GM21390 (cell line): Measurements from ENCODE around the gene KRTAP2-2.

Source experiments
- ATAC-seq: cut with Tn5 transposase; IDR thresholded peaks from one replicate; pipeline ENCODE4 v1.9.1; 2021; ENCODE audit not compliant: unreplicated experiment

Gene KRTAP2-2

DNA sequence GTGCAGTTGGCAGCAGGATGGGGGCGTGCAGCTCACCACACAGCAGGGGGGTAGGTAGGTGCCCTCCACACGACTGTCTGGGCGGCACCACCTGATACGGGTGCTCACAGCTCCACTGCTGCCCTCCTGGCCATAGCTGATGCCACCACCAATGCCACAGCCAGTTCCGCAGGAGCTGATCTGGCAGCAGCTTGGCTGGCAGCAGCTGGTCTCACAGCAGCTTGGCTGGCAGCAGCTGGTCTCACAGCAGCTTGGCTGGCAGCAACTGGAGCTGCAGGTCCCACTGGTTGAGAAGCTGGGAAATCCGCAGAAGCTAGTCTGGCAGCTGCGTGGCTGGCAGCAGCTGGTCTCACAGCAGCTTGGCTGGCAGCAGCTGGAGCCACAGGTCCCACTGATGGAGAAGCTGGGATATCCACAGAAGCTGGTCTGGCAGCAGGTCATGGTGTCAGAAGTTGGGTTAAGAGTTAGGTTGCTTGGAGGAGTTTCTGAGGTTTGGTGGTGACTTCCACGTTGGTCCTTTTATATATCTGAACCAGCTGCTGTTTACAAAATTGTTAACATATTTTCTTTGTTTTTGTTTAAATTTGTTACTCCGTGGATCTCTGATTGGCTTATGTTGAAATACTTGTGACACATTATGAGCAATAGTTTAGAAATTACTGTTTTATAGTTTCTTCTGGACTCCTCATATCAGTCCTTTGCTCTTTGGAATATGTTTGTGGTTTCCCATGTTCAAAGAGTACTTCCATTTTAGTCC lies 28.1 kb downstream of the KRTAP2-2 start, which contains the start of gene KRTAP1-5:
TSS of gene KRTAP1-5 (minus strand) at position 494 of the 757 bp plus-strand sequence. CDS start at position 441, 53 bp downstream.
- ATAC-seq = no peak

DNA sequence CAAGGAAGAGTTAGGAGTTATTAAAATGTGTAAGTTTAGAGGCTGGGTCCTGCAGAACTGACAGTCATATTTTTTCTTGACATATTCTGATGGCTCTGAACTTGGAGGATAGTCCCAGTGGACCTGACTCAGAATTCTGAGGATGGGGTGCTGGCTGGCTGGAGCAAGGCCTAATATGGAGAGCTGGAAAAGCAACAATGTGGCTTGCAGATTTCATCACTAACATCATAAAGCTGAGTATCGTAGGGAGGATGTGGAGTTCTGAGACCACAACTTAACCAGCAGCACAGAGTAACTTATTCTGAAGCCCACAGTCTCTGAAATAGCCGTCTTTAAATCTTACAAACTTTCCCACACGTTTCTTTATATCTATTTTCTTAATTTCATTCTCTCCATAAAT lies 30.3 kb downstream of the KRTAP2-2 start:
- no peak for ATAC-seq

DNA sequence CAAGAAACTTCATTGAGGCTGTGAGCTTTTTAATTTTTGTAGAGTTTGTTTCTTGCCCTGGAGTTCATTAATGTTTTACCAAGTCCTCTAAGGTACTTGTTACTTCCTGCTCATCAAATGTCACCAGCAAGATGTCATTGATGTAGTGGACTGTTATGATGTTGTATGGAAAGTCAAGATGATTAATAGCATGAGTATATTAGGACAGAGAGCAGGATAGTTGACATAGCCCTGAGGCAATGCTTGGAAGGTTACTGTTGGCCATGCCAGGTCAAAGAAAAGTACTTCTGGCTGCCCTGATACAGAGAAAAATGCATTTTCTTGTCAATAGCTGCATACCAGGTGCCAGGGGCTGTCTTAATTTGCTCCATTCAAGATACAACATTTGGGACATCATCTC lies 34.7 kb downstream of the KRTAP2-2 start:
- ATAC-seq = no peak

DNA sequence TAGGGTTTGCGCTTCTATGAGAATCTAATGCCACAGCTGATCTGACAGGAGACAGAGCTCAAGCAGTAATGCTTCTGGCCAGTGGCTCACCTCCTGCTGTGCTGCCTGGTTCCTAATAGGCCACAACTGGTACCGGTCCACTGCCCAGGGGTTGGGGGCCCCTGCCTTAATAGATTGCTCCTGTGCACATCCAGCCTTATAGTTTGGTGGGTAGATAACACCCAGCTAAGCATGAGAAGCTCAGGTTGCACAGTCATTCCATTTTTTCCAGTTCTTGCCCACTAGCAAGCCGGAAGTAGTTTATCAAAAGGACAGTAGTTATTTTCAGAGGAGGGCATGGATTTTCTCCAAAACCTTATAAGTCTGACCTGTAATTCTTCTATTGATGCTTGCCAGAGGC lies 35.6 kb downstream of the KRTAP2-2 start:
- no peak for ATAC-seq

DNA sequence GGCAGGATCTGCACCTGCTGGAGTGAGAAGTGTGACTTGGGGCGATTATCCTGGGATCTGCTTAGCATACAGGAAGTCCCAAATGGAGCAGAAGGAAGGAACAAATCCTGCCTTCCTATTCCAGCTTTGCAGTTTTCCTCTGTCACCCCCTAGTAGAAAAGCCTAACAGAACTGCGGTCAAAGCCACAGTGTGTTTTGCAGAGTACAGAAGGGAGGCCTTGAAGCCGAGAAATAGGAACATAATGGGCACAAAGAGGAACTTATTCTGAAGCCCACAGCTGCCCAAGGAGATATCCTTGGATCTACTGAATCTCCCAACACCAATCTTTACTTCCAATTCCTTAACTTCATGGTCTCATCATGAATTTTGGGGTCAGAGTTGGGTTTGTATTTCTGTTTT lies 36.5 kb downstream of the KRTAP2-2 start:
- ATAC-seq = no peak

DNA sequence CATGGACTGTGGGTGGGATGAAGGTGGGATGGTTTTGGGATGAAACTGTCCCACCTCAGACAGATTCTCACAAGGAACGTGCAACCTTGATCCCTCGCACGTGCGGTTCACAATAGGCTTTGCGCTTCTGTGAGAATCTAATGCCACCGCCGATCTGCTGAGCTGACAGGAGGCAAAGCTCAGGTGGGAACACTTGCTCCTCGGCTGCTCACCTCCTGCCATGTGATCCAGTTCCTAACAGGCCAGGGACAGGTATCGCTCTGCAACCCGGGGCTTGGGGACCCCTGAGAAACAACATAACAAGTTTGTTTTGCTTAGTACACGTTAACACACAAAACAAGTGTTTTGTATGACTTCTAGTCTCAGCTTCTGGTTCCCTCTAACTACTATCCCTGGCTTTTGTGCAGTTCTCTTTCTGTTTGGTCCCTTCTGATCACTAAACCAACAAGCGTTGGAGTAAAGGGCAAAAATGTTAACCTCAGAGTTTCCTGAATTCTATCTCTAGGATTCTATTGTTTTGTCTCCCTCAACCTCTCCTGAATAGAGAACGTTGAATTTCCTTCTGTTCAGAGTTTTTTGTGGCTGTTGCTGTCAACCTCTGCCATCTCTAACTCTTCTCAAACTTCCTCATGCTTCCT lies 38.3 kb downstream of the KRTAP2-2 start:
- no peak for ATAC-seq

DNA sequence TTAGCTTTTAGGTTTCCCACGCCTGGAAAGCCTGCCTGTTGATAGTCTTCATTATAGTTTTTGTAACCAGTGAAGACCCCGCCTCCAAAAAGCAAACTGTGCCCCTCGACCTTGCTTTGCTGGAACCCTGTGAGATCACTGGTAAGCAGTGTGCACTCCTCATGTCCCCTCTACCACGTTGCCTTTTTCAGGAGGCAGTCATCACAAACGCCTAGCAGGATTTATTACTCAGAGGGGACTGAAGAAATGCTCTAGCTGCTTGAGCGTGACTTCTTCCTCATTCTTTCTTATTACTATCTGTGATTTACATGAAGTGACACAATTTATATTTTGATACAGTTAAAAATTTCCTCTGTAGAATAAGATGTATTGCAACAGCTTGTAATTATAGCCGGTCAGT lies 39.6 kb downstream of the KRTAP2-2 start:
- ATAC-seq = no peak

DNA sequence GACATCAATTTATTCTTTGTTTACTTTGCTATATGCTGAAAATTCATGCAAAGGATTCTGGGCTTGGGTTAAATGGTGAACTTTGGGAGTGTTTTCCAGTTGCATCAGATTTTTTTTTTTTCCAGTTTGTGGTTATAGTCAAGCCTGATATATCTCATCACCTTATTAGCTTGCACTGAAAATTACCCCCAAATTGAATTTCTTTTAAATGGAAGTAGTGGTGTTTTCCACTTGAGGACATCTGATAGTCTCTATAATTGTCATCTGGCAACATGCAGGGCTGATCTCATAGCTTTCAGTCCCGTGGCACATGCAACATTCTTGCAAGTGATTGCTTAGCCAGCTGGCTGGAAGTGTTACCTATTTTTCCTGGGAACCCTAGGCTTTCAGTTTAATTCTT lies 41.4 kb downstream of the KRTAP2-2 start:
- no peak for ATAC-seq

DNA sequence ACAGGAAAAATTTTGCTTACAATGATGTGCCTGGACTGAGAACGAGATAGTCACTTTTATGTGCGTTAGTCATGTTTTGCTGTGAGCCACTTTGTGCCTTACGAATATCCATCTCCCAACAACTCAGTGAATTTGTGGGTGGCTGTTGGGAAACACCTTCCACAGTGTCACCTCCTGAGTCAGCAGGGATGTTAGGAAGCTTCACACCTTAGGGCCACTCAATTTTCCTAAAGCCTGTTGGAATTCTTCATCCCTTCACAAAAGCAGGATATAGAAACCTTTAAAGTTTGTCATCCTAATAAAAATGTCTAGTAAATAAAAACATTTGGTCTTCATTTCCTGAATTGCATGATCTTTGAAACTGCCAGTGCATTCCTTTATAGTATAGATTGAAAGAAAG lies 41.8 kb downstream of the KRTAP2-2 start:
- no peak for ATAC-seq

DNA sequence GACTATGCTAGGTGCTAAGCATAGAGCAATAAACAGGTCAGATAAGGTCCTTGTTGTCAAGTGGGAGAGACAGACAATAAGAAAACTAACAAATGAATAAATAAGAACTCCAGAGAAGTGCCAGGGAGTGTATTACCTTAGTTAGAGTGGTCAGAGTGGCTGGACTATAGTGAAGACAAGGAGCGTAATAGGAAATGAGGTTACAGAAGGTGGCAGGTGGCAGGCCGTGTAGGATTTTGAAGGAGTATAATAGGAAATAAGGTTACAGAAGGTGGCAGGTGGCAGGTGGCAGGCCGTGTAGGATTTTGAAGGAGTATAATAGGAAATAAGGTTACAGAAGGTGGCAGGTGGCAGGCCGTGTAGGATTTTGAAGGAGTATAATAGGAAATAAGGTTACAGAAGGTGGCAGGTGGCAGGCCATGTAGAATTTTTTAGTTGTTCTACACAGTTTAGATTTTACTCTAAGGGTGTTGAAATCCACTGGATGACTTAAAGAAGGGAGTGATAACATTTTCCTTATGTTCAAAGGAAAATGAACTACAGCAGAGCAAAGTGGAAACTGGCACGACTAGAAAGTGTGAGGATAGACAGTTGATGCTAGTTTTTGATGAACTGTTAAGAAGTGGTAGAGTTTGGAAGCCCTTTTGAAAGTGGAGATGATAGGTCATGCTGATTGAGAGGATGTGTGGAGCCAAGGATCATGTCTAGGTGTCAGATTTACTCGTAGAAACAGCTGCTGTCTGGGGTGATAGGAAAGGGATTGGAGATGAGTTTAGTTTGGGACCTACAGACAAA lies 42.5 kb downstream of the KRTAP2-2 start:
- no peak for ATAC-seq

DNA sequence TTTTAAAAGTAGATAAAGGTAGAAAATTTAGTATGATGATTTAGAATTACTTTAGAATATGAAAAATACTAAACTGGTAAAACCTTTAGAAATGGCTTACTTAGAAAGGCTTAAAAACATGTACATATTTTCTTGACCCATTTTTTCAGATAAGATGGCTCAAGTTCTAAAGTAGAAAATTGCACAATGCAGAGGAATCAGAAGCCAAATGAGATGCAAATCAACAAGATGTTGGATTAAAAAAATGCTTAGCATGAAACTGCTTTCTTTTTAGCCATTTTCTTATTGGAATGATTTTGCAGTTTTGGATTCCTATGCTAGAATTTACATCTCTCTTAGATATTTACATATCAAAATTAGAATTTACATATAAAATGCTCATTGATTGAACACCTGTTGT lies 44.6 kb downstream of the KRTAP2-2 start:
- no peak for ATAC-seq

DNA sequence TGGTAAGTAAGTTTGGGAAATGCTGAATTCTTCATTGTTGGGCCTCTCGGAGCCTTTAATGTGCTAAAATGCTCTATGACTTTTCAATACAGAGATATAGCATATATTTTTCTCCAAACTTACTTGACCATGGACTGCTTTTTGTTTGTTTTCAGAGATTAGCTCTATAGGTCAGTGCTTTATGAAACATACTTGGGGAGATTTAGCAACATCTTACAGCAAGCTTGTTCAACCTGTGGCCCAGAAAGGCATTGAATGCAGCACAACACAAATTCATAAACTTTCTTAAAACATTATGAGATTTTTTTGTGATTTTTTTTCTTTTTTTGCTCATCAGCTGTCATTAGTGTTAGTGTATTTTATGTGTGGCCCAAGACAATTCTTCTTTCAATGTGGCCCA lies 45.1 kb downstream of the KRTAP2-2 start:
- no peak for ATAC-seq

DNA sequence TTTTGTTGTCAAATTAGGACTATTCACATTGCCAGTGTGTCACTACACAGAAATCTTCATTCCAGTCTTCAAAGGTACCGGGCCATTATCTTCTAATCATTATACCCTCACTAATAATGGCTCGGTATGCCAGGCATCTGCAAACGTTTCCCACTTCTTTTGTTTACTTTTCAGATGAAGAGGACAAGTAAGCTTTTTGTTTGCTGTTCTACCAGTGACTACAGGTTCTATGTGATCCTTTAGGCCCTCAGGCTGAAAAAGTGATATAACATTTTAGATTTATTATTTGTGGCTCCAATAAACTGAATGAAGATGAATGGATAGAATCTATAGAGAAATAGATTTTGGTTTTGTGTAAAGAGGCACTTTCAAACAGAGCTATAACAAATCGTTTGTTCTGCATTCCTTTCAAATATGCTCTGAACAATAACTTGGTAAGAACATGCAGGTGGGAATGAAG lies 45.7 kb downstream of the KRTAP2-2 start:
- no peak for ATAC-seq

DNA sequence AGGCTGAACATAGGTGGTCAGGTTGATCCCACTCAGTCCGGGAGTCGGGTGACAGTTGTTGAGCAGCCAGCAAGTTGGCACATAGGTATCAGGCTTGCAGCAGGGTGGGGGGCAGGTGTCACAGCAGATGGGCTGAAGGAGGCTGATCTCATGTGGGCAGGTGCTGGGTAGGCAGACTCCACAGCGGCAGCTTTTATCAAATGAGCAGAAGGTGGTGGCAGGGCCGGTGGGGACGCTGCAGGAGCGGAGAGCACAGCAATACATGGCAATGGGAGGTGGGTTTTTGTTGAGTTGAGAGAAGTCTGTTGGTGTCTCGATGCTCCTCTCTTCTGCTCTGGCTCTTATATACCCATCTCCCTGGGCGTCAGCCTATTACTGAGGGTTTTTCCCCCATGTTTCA lies 46.2 kb downstream of the KRTAP2-2 start, which contains the start of gene KRTAP3-1:
TSS of gene KRTAP3-1 (minus strand) at position 318 of the 400 bp plus-strand sequence. CDS start at position 264, 54 bp downstream.
- no peak for ATAC-seq
